B cell (primary cell): ENCODE results near the gene FAM234A. TPM values are rescaled to one million over a fixed set of nuclear protein-coding genes. Genes with fewer than 3 reads are reported as not detected.

Source experiments
- ATAC-seq: fragments of 200-7000 bp; cut with Tn5 transposase; one replicate; pipeline ENCODE4 v1.10.0; 2021; ENCODE audit warnings: low read depth, mild to moderate bottlenecking, moderate number of reproducible peaks, moderate library complexity
- CTCF ChIA-PET: fragments of 350-600 bp; sonication (Branson Sonifier 250); formaldehyde crosslinking; loops from one replicate; lab custom pipeline; 2021; ENCODE audit warnings: antibody characterized with exemption, inconsistent platforms; lab: Charles Lee
- POLR2A ChIA-PET: fragments of 350-600 bp; sonication (Branson Sonifier 250); formaldehyde crosslinking; loops from one replicate; lab custom pipeline; 2021; ENCODE audit warnings: antibody characterized with exemption; lab: Charles Lee
- DNase-seq: peaks from one replicate; pipeline ENCODE4 v3.0.0; 2013
- H2AFZ ChIP-seq: 2 replicates; pipeline ENCODE4 v1.6.1; 2012; ENCODE audit warnings: mild to moderate bottlenecking, low read depth, low read length; ENCODE audit not compliant: insufficient read depth, poor library complexity, severe bottlenecking
- H3K27ac ChIP-seq, 2 donors: 1 replicate in 1 of 2; 2 replicates in 1 of 2; pipeline ENCODE4 v1.5.1; 2012 to 2013; ENCODE audit warnings: low read length in 2 of 2, mild to moderate bottlenecking in 2 of 2, moderate library complexity in 1 of 2
- H3K27me3 ChIP-seq, 4 experiments: fragments of 200-600 bp in 1 of 4; sonication (generic) in 1 of 4; replicated peaks in 1 of 4; 1 replicate in 2 of 4; 2 replicates in 2 of 4; pipeline versions ENCODE4 v1.6.1 to v1.7.0; 2013 to 2016; ENCODE audit warnings: low read length in 3 of 4, mild to moderate bottlenecking in 2 of 4, mixed read lengths in 1 of 4, moderate library complexity in 1 of 4; ENCODE audit not compliant: insufficient read depth in 4 of 4, control insufficient read depth in 3 of 4; ENCODE audit errors: control extremely low read depth in 1 of 4
- H3K36me3 ChIP-seq, 2 experiments: replicated peaks in 1 of 2; 1 replicate in 1 of 2; 2 replicates in 1 of 2; pipeline versions ENCODE4 v1.6.1 to v1.7.1; 2013; ENCODE audit warnings: low read length in 1 of 2; ENCODE audit not compliant: insufficient read depth in 2 of 2, control insufficient read depth in 1 of 2; ENCODE audit errors: control extremely low read depth in 1 of 2, extremely low read depth in 1 of 2
- H3K4me1 ChIP-seq, 2 donors: fragments of 200-600 bp in 1 of 2; sonication (generic) in 1 of 2; 1 replicate in 1 of 2; 2 replicates in 1 of 2; pipeline versions ENCODE4 v1.5.1 to v1.6.1; 2013 to 2017; ENCODE audit warnings: low read length in 2 of 2; ENCODE audit not compliant: control insufficient read depth in 2 of 2, insufficient read depth in 2 of 2
- H3K4me2 ChIP-seq: replicated peaks from 2 replicates; pipeline ENCODE3; 2012; ENCODE audit warnings: mild to moderate bottlenecking, low read depth, low read length; ENCODE audit not compliant: poor library complexity, severe bottlenecking
- H3K4me3 ChIP-seq, 5 experiments: fragments of 200-600 bp in 1 of 5; sonication (generic) in 1 of 5; 1 replicate in 3 of 5; 2 replicates in 2 of 5; pipeline versions ENCODE4 v1.5.1 to v1.7.0; 2011 to 2016; ENCODE audit warnings: low read length in 4 of 5, mild to moderate bottlenecking in 4 of 5, low read depth in 2 of 5, control low read depth in 1 of 5, moderate library complexity in 1 of 5; ENCODE audit not compliant: insufficient read depth in 1 of 5; ENCODE audit errors: control extremely low read depth in 1 of 5, extremely low read depth in 1 of 5
- H3K79me2 ChIP-seq: fragments of 200-600 bp; sonication (generic); one replicate; pipeline ENCODE4 v1.6.0; 2016; ENCODE audit warnings: low read length; ENCODE audit not compliant: control insufficient read depth, insufficient read depth
- H3K9ac ChIP-seq: fragments of 200-600 bp; sonication (generic); 2 replicates; pipeline ENCODE4 v1.6.1; 2017; ENCODE audit warnings: mild to moderate bottlenecking, low read length, moderate library complexity
- H3K9me3 ChIP-seq, 3 donors: one replicate each; pipeline versions ENCODE4 v1.6.1 to v1.7.1; 2013; ENCODE audit warnings: low read length in 2 of 3; ENCODE audit not compliant: control insufficient read depth in 2 of 3, insufficient read depth in 1 of 3; ENCODE audit errors: control extremely low read depth in 1 of 3
- H4K20me1 ChIP-seq: 2 replicates; pipeline ENCODE4 v1.6.0; 2012; ENCODE audit warnings: mild to moderate bottlenecking, low read length; ENCODE audit not compliant: insufficient read depth, control insufficient read depth, poor library complexity, severe bottlenecking
- H3K27ac Mint-ChIP-seq: one replicate; pipeline ENCODE4 v1.8.0; 2021; ENCODE audit warnings: mixed read lengths
- H3K27me3 Mint-ChIP-seq: one replicate; pipeline ENCODE4 v1.8.0; 2021; ENCODE audit warnings: mixed read lengths
- H3K4me1 Mint-ChIP-seq: one replicate; pipeline ENCODE4 v1.8.0; 2021; ENCODE audit warnings: mixed read lengths
- H3K4me3 Mint-ChIP-seq: one replicate; pipeline ENCODE4 v1.8.0; 2021; ENCODE audit warnings: mixed read lengths
- H3K9me3 Mint-ChIP-seq: one replicate; pipeline ENCODE4 v1.8.0; 2022; ENCODE audit warnings: mixed read lengths; ENCODE audit not compliant: insufficient read depth
- CTCF ChIP-seq: fragments of 200-600 bp; IDR thresholded peaks from one replicate; pipeline ENCODE4 v1.8.0; 2022; ENCODE audit warnings: antibody characterized with exemption, mild to moderate bottlenecking
- EZH2 ChIP-seq: IDR thresholded peaks from 2 replicates; pipeline ENCODE4 v1.6.1; 2012; ENCODE audit warnings: borderline replicate concordance, low read depth, mild to moderate bottlenecking, moderate library complexity, low read length; ENCODE audit not compliant: insufficient read depth, poor library complexity, severe bottlenecking
- WGBS: methylation state at CpG from one replicate; pipeline ENCODE4 v1.1.5; 2013; ENCODE audit warnings: missing lambda C conversion rate; ENCODE audit not compliant: insufficient coverage; 5-methylcytosine and 5-hydroxymethylcytosine counted together
- intact Hi-C: fragments of 100-400 bp; cut with micrococcal nuclease; formaldehyde crosslinking; loops from one replicate; pipeline ENCODE4 v1.10.0; 2022
- polyA plus RNA-seq: library from polyadenylated mRNA; depleted of rRNA; stranded (reverse); fragments of >200 nt; gene quantifications from 2 replicates; pipeline ENCODE4 v1.2.3, GENCODE V29; 2012
- total RNA-seq, 2 donors: library from RNA; stranded (reverse); fragments of 120-200 nt in 1 of 2; gene quantifications; 1 replicate in 1 of 2; 2 replicates in 1 of 2; pipeline versions ENCODE4 v1.2.3 to v1.2.4, GENCODE V29; 2013 to 2022

FAM234A gene
- total and polyA plus RNA-seq, 2 donors (not counting 1 experiment from before 2014, with no cell fraction given): 35.1 to 42.9 TPM

GRCh38 chr16:273547-274421 lies 39.2 kb downstream of the FAM234A start:
- H3K9ac ChIP-seq: no peak overlapping the region
- peaks cover 0 to 7% of the 10 kb centered on the region in 2 donors for H3K4me1 ChIP-seq
- ChIA-PET POLR2A (no interaction called here), CTCF (no interaction called here)
- peaks cover 0 to 22% (median 6%) of the 10 kb centered on the region in 4 experiments for H3K27me3 ChIP-seq
- no peaks in the 10 kb centered on the region for H3K36me3 ChIP-seq
- H3K4me3 ChIP-seq: no peak overlapping the region
- H3K27ac ChIP-seq: no peak overlapping the region
- 83% methylated on average over 25 of the region's 30 CpGs for WGBS
- H2AFZ ChIP-seq: no peak overlapping the region
- no peak overlapping the region for H3K4me2 ChIP-seq
- ATAC-seq: no peak
- Mint-ChIP-seq H3K4me1 (peaks cover 7% of the 10 kb centered on the region), H3K9me3 (no peaks in the 10 kb centered on the region), H3K4me3 (no peak overlapping the region), H3K27ac (no peak overlapping the region), H3K27me3 (peaks cover 20% of the 10 kb centered on the region)
- no peaks in the 10 kb centered on the region for H3K79me2 ChIP-seq
- DNase-seq: no peak
- no peaks in the 10 kb centered on the region for H4K20me1 ChIP-seq
- intact Hi-C loops: no loop called here
- TF ChIP-seq CTCF (no peak), EZH2 (no peak)
- no peaks in the 10 kb centered on the region for H3K9me3 ChIP-seq

- peak overlapping the region; percentile 26 for H3K9ac ChIP-seq
- TF ChIP-seq CTCF (no peak), EZH2 (no peak)
- H3K4me1 Mint-ChIP-seq: peaks cover 7% of the 10 kb centered on the region
- POLR2A ChIA-PET: no interaction called here
- DNase-seq: peak; percentile 34
- intact Hi-C loops: no loop called here
- ATAC-seq: peak; percentile 14
- peak overlapping the region; percentile 62 for H3K4me2 ChIP-seq
- H3K27ac Mint-ChIP-seq: no peak overlapping the region
- WGBS: 4% methylated on average over 58 of the region's 58 CpGs
- H3K9me3 ChIP-seq: no peaks in the 10 kb centered on the region
- no peaks in the 10 kb centered on the region for H3K9me3 Mint-ChIP-seq
- no peaks in the 10 kb centered on the region for H3K79me2 ChIP-seq
- peak overlapping the region; percentile 61 for H3K4me3 Mint-ChIP-seq
- H4K20me1 ChIP-seq: no peaks in the 10 kb centered on the region
- peak overlapping the region; percentile 54 for H2AFZ ChIP-seq
- H3K36me3 ChIP-seq: no peaks in the 10 kb centered on the region
- no peak overlapping the region for H3K27ac ChIP-seq
- H3K27me3 ChIP-seq: peaks cover 0 to 29% (median 6%) of the 10 kb centered on the region in 4 experiments
- peak overlapping the region in 2 of 5 experiments; percentile 15 to 29 for H3K4me3 ChIP-seq
- peaks cover 25% of the 10 kb centered on the region for H3K27me3 Mint-ChIP-seq
- CTCF ChIA-PET: no interaction called here
- H3K4me1 ChIP-seq: peaks cover 0 to 7% of the 10 kb centered on the region in 2 donors
Observed at GRCh38 chr16:275041-275641, 40.5 kb downstream of the FAM234A start.
